WTC11 (cell line): ENCODE data around the gene HES4. TPM values are rescaled to one million over a fixed set of nuclear protein-coding genes. Genes with fewer than 3 reads are reported as not detected.
"Not testable (repeated sequence)": the region's sequence is repeated elsewhere in the genome, so short reads cannot be mapped to it uniquely, and the experiment has no call there.

Source experiments
- ATAC-seq: fragments of 200-7000 bp; cut with Tn5 transposase; 2 replicates; pipeline ENCODE4 v1.10.0; 2021; ENCODE audit warnings: mild to moderate bottlenecking, moderate library complexity
- CTCF ChIA-PET: fragments of 300-600 bp; sonication (Branson Sonifier 250); formaldehyde crosslinking; loops from one replicate; lab custom pipeline; 2021; ENCODE audit warnings: antibody characterized with exemption; lab: Charles Lee
- POLR2A ChIA-PET: fragments of 350-600 bp; sonication (Branson Sonifier 250); formaldehyde crosslinking; loops from one replicate; lab custom pipeline; 2021; ENCODE audit warnings: antibody characterized with exemption; lab: Charles Lee
- DNase-seq: peaks from one replicate; pipeline ENCODE4 v3.0.0; 2021; ENCODE audit warnings: low spot score
- H3K27ac Mint-ChIP-seq: 2 replicates; pipeline ENCODE4 v1.8.0; 2021; ENCODE audit warnings: mixed read lengths
- H3K27me3 Mint-ChIP-seq: 2 replicates; pipeline ENCODE4 v1.8.0; 2021; ENCODE audit warnings: low read depth, mild to moderate bottlenecking, moderate library complexity, mixed read lengths
- H3K36me3 Mint-ChIP-seq: 2 replicates; pipeline ENCODE4 v1.8.0; 2021; ENCODE audit warnings: mixed read lengths
- H3K4me1 Mint-ChIP-seq: 2 replicates; pipeline ENCODE4 v1.8.0; 2022; ENCODE audit warnings: mixed read lengths
- H3K4me3 Mint-ChIP-seq: 2 replicates; pipeline ENCODE4 v1.8.0; 2021; ENCODE audit warnings: mild to moderate bottlenecking, moderate library complexity, mixed read lengths
- H3K9me3 Mint-ChIP-seq: 2 replicates; pipeline ENCODE4 v1.8.0; 2021; ENCODE audit warnings: mixed read lengths
- CREM ChIP-seq: sonication (generic); formaldehyde crosslinking; IDR thresholded peaks from 2 replicates; pipeline ENCODE4 v1.8.1; 2022; ENCODE audit warnings: mild to moderate bottlenecking, missing genetic modification reagents, moderate library complexity
- CTCF ChIP-seq: fragments of 200-600 bp; IDR thresholded peaks from 2 replicates; pipeline ENCODE4 v1.8.0; 2022; ENCODE audit warnings: antibody characterized with exemption
- JAZF1 ChIP-seq: fragments of 250-450 bp; sonication (Bioruptor Pico); IDR thresholded peaks from 2 replicates; pipeline ENCODE4 v1.9.0; 2021; ENCODE audit warnings: moderate library complexity, mild to moderate bottlenecking, inconsistent platforms
- KAT7 ChIP-seq: sonication (generic); formaldehyde crosslinking; IDR thresholded peaks from 2 replicates; pipeline ENCODE4 v1.8.1; 2023; ENCODE audit warnings: missing genetic modification reagents, mild to moderate bottlenecking, borderline replicate concordance
- MXD4 ChIP-seq: fragments of 250-450 bp; sonication (Bioruptor Pico); IDR thresholded peaks from 2 replicates; pipeline ENCODE4 v1.8.0; 2021; ENCODE audit warnings: mild to moderate bottlenecking, moderate library complexity, borderline replicate concordance
- STAT6 ChIP-seq: sonication (generic); formaldehyde crosslinking; conservative IDR thresholded peaks from 2 replicates; pipeline ENCODE4 v1.8.1; 2023; ENCODE audit warnings: mild to moderate bottlenecking, low read depth, missing genetic modification reagents, moderate library complexity
- TCF7 ChIP-seq: sonication (generic); formaldehyde crosslinking; IDR thresholded peaks from 2 replicates; pipeline ENCODE4 v1.8.0; 2022; ENCODE audit warnings: mild to moderate bottlenecking, low read depth, missing genetic modification reagents, moderate library complexity
- ZNF317 ChIP-seq: sonication (generic); formaldehyde crosslinking; IDR thresholded peaks from 2 replicates; pipeline ENCODE4 v1.8.1; 2023; ENCODE audit warnings: low read depth, mild to moderate bottlenecking, moderate library complexity, missing genetic modification reagents, borderline replicate concordance
- ZNF416 ChIP-seq: fragments of 250-450 bp; sonication (Bioruptor Pico); IDR thresholded peaks from 2 replicates; pipeline ENCODE4 v1.9.0; 2021; ENCODE audit warnings: mild to moderate bottlenecking, inconsistent platforms
- ZNF671 ChIP-seq: fragments of 250-450 bp; sonication (Bioruptor Pico); IDR thresholded peaks from 2 replicates; pipeline ENCODE4 v1.8.0; 2021; ENCODE audit warnings: mild to moderate bottlenecking
- total RNA-seq: library from RNA; stranded (reverse); gene quantifications from 3 replicates; pipeline ENCODE4 v1.2.3, GENCODE V29; 2021
- TF ChIP-seq, protein P1 (sequence below): sonication (generic); formaldehyde crosslinking; IDR thresholded peaks from 2 replicates; pipeline ENCODE4 v1.8.1; 2022; ENCODE audit warnings: mild to moderate bottlenecking, moderate library complexity, missing genetic modification reagents
- TF ChIP-seq, protein P2 (sequence below): sonication (generic); formaldehyde crosslinking; IDR thresholded peaks from 2 replicates; pipeline ENCODE4 v1.8.0; 2022; ENCODE audit warnings: mild to moderate bottlenecking, missing genetic modification reagents

HES4 gene
- total RNA-seq, 1 experiment from 2014 or later, result 4.5 TPM

GRCh38 chr1:995665-996633 is 3.9 kb downstream of the HES4 start:
- Mint-ChIP-seq H3K36me3 (peaks cover 7% of the 10 kb centered on the region; the same call in 1 of the 2 replicates), H3K27ac (no peak overlapping the region), H3K4me1 (peaks cover 5% of the 10 kb centered on the region), H3K4me3 (no peak overlapping the region), H3K27me3 (peaks cover 81% of the 10 kb centered on the region)
- DNase-seq, result no peak
- ChIA-PET CTCF (interaction anchor here (1.3 to 3.7 kb wide), 4 partner anchors 12 to 38 kb away, joined by 4 to 23 read pairs (median 15); partner anchors contain the start of gene PERM1), POLR2A (no interaction called here)
- ATAC-seq, result no peak
- TF ChIP-seq CREM (no peak), JAZF1 (CRISPR knock-in tag) (no peak), CTCF (no peak), KAT7 (CRISPR knock-in tag) (no peak), MXD4 (CRISPR knock-in tag) (no peak), STAT6 (no peak), ZNF416 (no peak), ZNF317 (no peak), TCF7 (no peak)
- TF ChIP-seq, protein P1, sequence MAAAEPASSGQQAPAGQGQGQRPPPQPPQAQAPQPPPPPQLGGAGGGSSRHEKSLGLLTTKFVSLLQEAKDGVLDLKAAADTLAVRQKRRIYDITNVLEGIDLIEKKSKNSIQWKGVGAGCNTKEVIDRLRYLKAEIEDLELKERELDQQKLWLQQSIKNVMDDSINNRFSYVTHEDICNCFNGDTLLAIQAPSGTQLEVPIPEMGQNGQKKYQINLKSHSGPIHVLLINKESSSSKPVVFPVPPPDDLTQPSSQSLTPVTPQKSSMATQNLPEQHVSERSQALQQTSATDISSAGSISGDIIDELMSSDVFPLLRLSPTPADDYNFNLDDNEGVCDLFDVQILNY (CRISPR knock-in tag), result no peak
- TF ChIP-seq, protein P2, sequence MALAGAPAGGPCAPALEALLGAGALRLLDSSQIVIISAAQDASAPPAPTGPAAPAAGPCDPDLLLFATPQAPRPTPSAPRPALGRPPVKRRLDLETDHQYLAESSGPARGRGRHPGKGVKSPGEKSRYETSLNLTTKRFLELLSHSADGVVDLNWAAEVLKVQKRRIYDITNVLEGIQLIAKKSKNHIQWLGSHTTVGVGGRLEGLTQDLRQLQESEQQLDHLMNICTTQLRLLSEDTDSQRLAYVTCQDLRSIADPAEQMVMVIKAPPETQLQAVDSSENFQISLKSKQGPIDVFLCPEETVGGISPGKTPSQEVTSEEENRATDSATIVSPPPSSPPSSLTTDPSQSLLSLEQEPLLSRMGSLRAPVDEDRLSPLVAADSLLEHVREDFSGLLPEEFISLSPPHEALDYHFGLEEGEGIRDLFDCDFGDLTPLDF, result no peak
- TF ChIP-seq, all 79 proteins: peak for 0
- H3K9me3 Mint-ChIP-seq, result peaks cover 9% of the 10 kb centered on the region

DNA sequence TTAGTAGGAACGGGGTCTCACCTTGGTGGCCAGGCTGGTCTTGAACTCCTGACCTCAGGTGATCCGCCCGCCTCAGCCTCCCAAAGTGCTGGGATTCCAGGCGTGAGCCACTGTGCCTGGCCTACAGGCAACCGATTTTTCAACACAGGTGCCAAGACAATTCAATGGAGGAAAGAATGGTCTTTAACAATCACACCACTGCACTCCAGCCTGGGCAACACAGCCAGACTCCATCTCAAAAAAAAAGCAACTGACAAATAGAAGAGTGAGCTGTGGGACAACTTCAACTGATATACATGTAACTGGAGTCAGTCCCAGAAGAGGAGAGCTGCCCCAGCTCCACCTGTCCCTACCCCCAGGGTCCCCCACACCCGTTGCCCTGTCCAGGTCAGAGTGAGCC is 5.4 kb downstream of the HES4 start:
- POLR2A ChIA-PET, DNase-seq, H3K4me3 Mint-ChIP-seq, H3K4me1 Mint-ChIP-seq, ATAC-seq, H3K27ac Mint-ChIP-seq, H3K9me3 Mint-ChIP-seq, H3K36me3 Mint-ChIP-seq: not testable (repeated sequence)
- CTCF ChIA-PET, result interaction anchor here (0.9 to 3.7 kb wide), 3 partner anchors 11 to 47 kb away, joined by 3 to 17 read pairs (median 4); no protein-coding TSS in a partner anchor
- peaks cover 88% of the 10 kb centered on the region for H3K27me3 Mint-ChIP-seq

DNA sequence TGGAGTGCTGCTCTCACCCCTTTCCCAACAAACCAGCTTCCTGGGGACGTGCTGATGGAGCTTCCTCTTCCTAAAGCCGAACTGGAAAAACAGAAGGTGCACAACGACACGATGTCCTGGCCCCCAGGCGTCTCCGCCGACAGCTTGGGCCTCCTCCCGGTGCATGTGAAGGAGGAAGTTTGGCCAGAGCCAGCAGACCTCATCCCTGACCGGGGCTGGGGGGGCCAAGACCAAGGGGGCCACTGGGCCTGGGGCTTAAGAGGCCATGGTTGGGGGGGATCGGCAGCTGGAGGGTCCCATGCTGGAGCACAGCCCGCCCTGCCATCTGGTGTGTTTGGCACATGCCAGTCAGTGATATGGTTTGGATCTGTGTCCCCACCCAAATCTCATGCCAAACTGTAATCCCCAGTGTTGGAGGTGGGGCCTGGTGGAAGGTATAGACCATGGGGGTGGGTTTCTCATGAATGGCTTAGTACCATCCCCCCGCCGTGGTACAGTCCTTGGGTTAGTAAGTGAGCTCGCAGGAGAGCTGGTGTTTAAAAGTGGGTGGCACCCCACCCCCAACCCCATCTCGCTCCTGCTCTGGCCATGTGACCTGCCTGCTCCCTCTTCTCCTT is 6.4 kb downstream of the HES4 start:
- Mint-ChIP-seq H3K9me3 (peaks cover 16% of the 10 kb centered on the region), H3K36me3 (peaks cover 7% of the 10 kb centered on the region; the same call in 1 of the 2 replicates), H3K27me3 (peaks cover 92% of the 10 kb centered on the region), H3K27ac (no peak overlapping the region), H3K4me1 (peaks cover 5% of the 10 kb centered on the region), H3K4me3 (no peak overlapping the region)
- ChIA-PET CTCF (interaction anchor here (0.7 to 3.7 kb wide), 2 partner anchors 9 to 1787 kb away, joined by 3 to 17 read pairs; no protein-coding TSS in a partner anchor), POLR2A (no interaction called here)
- ATAC-seq (no peak), DNase-seq (no peak)
- TF ChIP-seq ZNF671 (CRISPR knock-in tag) (no peak), CREM (no peak)
